GM19043 (cell line): ENCODE measurements around the gene TRIM40.
"Not testable (repeated sequence)": the region's sequence is repeated elsewhere in the genome, so short reads cannot be mapped to it uniquely, and the experiment has no call there.

ENCODE experiments used
- ATAC-seq: cut with Tn5 transposase; IDR thresholded peaks from one replicate; pipeline ENCODE4 v1.9.1; 2021; ENCODE audit warnings: low read depth; ENCODE audit not compliant: unreplicated experiment

The TRIM40 gene

DNA sequence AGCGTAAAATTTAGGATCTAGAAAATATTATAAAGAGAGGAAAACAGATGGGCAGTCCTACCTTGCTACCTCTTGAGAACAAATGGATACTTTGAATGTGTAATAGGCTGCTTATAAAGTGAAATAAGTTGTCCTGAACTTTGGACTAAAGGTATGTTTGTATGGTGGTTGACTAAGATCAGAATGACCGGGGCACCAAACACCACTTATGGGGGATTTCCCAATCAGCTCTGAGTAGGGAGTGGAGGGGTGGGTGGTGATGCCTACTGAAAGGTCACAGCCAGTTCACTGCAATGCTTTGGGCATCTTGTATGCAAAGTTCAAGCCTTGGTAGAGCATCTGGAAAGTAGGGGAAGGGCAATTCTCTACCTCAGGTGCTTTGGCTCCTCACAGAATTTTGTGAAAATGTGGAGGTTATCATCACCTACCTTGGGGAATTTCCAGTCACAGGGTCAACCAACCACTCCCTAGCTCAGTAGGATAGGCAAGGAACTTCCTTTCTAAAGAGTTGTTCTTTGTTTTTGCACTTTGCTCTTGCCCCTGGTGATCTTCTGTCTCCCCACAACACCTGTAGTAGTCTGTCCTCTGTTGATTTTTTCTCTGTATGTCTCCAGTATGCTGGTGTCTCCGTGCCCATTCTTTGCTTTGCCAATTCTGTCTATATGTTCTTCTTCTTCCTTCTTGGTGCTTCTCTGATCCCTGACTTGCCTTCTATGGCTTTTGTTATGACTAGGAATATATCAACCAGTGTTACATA lies 22.8 kb upstream of the TRIM40 start, which contains the start of gene TRIM31:
Gene TRIM31 (minus strand): TSS at position 88 of the 757 bp plus-strand sequence. CDS start 285 bp downstream, outside the sequence.
- ATAC-seq, result no peak

DNA sequence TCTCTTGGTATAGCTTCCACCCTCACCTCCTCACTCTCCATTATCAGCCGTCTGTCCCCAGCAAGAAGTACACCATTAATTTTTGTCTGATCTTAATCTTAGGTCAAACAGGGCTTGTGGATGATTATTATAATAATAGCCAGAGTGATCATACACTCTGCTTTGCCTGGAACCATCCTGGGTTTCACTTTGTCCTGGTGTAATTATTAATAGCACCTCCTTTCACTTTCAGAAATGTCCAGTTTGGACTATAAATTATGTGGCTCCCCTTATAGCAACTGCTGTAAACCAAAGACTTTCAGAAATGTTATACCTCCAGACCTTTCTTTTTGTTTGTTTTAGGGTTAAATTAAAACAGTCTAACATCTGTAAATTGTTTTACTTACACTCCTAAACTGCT lies 22.1 kb upstream of the TRIM40 start:
- ATAC-seq, result no peak

DNA sequence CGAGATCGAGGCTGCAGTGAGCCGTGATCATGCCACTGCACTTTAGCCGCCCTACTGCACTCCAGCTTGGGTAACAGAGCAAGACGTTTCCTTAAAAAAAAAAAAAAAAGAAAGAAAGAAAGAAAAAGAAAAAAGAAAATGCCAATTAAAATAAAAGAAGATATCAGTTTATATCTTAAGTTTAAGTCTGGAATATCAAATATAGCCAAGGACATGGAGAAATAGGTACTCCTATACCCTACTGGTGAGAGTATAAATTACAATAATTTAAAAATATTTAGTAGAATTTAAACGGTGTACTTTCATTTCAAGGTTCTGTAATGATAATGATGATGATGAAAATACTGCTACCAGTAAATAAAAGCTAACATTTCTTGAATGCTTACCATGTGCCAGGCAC lies 19.2 kb upstream of the TRIM40 start:
- ATAC-seq, result no peak

DNA sequence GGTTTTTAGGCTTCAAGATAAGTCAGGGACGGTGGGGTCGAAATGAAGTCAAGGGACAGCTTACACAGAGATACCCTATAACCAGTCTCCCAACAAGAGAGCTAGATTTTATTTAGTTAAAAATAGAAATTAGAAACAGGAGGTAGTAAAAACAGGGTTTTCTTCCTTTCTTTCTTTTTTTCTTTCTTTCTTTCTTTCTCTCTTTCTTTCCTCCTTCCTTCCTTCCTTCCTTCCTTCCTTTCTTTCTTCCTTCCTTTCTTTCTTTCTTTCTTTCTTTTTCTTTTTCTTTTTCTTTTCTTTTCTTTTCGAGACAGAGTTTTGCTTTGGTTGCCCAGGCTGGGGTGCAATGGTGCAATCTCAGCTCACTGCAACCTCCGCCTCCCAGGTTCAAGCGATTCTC lies 17.2 kb upstream of the TRIM40 start:
- ATAC-seq, result not testable (repeated sequence)

DNA sequence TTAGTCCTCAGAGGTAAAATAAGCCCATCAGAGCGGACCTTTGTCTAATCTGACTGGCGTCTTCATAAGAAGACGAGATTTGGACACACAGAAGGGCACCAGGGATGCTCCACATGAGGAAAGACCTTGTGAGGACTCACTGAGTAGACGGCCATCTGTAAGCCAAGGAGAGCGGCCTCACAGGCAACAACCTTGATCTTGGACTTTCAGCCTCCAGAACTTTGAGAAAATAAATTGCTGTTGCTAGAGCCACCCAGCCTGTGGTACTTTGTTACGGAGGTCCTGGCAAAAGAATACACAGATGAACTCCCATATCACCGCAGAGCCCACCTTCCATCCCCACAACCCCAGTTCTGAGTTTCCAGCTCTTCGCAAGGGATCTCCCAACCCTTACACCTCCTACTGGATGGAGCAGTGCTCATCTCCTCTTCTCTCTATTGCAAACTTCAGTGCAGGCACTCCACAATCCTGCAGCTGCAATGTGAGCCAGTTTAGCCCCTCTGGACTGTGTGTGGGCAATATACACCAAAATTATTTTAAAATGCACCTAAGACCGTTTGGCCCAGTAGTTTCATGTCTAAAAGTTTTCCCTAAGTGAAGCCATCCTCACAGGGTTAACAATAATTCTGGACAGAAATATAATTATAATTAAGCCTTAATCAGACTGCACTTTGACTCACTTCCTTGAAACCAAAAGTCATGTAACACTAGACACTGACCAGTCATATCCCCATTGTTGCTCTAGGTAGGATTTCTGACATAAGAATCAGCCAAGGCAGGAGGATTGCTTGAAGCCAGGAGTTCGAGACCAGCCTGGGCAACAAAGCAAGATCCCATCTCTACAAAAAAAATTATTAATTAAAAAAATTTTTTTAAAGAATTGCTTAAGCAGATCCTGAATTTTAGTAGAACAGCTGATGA lies 14.2 kb upstream of the TRIM40 start:
- no peak for ATAC-seq

DNA sequence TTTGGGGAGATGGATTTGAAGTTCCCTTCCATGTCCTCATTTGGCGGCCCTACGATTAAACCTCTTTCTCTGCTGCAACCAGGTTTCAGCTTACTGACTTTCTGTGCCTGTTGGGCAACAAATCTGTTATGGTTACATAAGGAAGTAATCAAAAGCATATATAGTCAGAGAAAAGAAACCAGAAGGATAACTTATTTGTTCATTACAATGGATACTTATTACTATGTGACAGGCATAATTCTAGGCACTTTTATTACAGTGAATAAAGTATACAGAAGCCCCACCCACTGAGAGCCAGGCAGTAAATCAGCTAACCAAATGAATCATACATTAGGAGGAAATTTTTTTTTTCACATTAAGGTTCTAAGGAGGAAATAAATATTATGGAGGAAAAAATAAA lies 13.4 kb upstream of the TRIM40 start:
- ATAC-seq, result no peak

DNA sequence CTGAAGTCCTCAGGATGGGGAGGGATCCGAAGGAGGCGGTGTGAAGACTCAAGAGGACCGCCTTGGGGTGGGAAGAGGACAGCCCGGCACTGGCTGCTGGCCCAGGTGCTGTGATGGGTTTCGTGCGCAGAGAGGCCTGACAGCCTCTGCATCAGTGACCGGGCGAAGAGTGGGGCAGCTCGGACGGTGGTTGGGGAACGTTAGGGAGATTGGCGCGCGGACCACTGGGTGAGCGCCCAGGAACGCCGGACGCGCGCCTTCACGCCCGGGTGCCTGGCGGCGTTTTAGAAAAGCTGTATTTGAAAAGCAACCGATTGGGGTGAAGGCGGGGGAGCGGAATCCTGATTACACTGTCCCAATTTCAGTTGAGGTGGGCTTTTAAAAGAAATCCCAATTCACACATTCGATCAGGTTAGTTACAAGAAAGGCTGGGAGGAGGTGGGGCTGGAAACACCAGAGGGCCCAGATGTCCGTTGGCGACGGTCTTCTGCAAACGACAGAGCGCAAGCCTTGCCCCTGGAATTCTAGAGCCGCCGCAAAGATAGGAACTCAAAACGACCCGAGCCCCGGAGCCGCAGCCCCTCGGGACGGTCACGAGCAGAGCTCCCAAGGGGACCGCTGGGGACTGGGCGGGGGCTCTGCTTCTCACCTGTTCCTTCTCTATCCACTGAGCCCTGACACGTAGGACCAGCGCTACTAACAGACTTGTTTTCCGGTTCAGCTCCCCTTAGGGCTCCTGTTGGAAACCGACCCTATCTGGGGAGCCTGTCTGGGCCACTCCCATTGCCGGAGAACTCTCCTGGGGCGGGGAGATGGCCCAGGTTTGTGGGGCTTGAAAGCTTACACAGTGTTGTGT lies 8.5 kb upstream of the TRIM40 start:
- ATAC-seq, result no peak

DNA sequence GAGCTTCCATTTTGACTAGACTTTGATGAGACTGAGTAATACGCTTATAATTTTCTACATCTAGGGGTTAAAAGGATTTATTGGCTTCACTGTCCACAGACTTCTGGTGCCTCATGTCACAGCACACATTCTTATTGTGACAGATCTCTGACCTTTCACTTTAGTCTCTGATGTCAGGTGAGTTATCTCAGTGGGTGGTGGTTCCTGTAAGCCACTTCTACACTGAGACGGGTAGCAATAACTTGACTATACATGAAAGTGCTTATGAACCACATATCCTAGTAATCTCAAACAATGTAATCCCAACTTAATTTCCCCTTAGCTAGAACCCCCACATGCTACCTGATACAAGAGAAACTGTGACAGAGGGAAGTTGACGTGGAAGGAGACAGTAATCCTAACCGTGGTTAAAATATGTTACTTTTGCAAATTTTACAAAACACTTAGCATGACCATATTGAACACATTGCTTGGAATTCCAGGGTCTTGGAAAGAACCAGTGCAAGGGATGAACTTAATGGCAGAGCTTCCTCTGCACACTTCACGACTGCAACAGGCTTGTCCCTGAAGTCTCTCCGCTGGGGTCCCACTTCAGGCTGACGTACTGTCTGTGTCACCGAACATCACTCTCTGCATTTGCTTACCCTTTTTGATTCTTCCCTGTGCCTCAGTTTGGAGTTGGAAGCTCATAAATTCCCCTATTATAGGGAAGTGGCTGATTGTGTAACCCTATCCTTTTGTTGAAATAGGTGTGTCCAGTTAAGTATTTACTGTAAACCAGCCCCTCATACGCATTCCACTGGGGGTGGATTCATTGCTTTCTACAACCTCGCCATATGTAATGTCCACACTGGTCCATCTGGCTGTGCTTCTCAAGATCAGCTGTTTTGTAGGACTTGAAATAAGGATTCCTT lies 6.4 kb upstream of the TRIM40 start:
- no peak for ATAC-seq

DNA sequence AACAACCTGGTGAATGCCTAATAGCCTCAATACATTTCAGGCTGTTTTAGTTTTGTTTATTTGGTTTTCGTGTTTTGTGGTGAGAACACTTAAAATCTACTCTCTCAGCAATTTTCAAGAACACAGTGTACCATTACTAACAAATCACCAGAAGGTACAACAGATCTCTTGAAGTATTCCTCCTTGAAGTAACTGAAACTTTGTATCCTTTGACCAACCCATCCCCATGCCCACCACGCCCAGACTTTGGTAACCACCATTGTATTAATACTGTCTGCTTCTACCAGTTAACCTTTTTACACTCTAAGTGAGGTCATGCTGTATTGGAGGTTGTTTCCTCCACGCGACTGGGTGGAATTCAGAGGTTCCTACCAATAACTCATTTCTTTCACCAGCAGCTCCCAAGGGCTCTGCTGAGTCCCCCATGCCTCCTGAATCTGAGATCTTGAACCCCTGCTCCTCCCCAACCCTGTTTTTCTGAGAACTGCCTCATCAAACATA lies 5.7 kb upstream of the TRIM40 start:
- no peak for ATAC-seq

DNA sequence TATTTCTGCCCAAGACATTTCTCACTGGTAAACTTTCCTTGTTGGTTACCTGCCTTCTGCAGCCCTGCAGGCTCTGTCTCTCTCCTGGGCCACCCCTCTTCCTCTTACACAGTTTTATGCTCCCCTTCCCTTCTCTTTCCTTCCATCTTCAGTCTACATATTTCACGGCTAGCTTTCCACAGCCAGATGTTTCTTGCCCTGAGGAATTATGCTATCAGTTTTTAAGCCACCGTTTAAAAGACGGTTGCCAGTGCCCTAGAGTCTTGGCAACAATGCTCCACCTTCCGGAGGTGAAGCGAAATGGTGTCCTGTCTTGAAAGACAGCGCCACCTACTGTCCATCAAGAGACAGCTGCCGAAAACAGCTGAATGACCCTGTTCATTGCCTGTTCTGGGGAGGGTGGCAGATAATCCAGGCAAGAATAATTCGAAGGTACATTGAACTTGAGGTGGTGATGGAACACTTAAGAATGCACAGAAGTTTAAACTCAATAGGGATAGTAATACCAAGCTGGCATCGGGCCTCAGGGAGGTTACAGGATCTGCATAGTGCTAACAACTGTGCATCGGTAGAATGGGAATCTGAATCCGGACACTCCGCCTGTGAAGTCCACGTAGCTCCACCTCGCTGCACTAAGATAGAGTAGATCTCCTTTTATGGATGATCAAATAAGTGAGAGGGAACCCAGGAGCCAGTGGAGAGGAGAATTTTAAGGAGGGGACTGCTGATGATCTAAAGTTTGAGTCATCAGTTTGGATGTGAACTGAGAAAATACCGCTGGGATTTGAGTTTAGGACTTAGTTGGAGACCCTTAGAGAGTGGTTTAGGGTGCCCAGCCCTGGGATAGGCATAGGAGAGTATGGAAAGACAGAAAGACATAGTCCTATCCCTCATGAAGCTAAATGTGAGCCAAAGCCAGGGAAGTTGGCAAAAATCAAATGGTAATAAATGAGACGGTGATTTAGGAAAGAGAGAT lies 4.8 kb upstream of the TRIM40 start:
- peak; percentile 83 for ATAC-seq

DNA sequence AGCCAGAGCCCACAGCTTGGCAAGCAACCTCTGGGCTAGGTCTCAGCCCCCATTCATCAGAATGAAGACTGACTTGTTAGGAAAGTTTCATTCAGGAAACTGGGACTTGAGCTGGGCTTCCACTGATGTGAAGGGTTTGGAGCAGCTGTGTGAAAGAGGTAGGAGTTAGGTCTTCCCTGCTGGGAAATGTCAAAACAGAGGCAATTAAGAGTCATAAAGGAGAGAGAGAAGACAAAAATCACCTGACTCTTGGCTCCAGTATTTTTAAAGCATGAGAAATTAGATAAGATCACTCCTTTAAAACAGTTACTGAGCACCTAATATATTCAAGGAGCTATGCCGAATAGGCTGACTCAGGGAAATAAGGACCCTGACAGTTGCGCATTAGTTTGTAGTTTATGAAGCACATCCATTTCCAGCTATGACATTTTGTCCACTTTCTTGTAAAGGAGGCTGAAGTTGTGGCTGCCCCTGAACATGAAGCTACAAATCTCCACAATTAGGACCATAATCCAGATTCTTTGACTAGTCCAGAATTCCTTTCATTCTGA lies 3.9 kb upstream of the TRIM40 start:
- ATAC-seq, result no peak

DNA sequence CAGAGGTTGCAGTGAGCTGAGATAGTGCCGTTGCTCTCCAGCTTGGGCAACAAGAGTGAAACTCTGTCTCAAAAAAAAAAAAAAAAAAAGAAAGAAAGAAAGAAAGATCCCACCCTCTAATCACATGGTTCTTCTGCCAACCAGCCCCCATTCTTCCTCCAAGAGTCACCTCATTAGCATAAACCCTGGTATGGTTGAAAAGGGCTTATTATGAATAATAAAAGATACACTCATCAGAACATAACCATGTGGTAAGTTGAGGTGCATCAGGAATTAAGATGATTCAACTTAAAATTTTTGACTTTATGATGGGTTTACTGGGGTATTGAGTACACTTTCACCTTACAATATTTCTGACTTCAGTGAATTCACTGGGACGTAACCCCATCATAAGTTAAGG lies 793 bp upstream of the TRIM40 start:
- ATAC-seq, result no peak

DNA sequence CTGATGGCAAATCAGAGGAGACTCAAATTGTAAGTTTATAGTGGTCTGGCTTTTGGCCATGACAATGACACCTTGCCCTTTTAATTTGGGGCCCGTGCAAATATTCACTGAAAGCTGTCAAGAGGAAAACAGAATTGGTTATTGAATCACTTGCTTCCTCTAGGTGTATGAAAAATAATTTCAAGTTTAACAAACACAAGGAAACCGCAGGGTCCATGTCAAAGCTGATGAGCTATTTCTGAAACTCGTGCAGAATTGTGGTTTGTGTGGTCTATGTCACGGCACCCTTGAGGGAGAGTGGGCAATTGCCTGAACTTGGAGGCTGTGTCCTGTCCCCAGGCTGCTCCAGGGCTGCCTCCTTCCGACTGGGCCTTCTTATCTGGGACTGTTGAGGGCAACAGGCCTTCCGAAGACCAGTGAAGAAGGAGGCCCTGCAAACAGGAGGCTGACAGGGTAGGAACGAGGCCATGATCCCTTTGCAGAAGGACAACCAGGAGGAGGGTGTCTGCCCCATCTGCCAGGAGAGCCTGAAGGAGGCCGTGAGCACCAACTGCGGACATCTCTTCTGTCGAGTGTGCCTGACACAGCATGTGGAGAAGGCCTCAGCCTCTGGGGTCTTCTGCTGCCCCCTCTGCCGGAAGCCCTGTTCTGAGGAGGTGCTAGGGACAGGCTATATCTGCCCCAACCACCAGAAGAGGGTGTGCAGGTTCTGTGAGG lies 788 bp downstream of the TRIM40 start:
- ATAC-seq, result no peak

DNA sequence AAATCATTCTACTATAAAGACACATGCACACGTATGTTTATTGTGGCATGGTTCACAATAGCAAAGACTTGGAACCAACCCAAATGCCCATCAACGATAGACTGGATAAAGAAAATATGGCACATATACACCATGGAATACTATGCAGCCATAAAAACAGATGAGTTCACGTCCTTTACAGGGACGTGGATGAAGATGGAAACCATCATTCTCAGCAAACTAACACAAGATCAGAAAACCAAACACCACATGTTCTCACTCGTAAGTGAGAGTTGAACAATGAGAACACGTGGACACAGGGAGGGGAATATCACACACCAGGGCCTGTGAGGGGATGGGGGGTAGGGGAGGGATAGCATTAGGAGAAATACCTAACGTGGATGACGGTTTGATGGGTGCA lies 4.3 kb downstream of the TRIM40 start:
- not testable (repeated sequence) for ATAC-seq

DNA sequence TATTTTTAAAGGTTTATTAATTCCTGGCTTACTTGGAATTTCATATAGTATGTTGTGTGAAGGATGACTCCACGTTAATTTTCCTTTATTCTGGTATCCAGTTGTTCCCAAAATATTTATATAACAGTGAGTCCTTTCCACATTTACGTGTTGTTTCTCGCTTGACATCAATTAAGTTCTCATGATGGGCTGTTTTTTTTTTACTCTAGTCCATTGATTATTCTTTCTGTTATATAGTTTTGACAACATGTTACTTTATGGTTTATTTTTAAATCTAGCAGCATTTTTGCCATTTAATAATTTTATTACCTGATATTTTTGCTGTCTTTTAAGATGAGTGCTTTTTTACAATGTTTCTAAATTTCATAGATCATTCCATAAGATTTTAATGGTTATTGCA lies 6.7 kb downstream of the TRIM40 start:
- no peak for ATAC-seq

DNA sequence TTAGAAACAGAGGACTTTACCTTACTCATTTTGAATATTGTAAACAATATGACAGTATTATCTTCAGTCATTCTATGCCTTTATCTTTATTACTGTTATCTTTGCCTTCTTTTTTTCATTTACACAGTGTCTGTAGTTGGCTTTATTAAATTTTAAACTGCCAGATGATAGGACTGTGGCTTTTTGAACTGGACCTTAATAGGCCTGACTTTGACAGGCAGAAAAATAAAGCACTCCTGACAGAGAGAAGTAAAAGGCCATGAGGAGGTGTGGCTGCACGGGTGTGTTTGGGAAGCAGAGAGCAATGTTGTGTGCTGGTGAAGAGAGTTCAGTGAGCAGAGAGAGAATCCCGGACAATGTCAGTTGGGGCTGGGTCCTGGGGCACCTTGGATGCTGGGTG lies 7.8 kb downstream of the TRIM40 start:
- no peak for ATAC-seq

DNA sequence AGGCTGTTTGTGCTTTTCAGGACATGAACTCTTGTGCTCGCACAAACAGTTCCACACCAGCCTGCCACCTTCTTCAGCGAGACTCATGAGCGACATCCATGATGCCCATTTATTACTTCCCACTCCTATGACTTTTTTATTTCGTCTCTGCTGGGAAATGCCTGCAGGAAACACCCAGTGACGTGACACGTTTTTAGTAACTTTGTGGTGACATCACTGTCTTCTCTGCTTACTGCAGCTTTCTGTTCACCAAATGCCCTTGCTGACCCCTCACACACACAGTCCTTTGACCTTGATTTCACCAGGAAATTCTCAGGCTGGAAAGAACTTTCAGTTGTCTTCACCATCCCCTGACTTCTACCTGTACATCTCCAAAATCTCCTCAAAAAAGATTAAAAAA lies 8.9 kb downstream of the TRIM40 start:
- ATAC-seq, result no peak
